ENCODE results near the gene PAGE4. TPM values are rescaled to one million over a fixed set of nuclear protein-coding genes. Genes with fewer than 3 reads are reported as not detected.
A peak's percentile ranks its signal among the peaks of the same experiment; 100 is the strongest.

The PAGE4 gene
- total RNA-seq, 2 experiments from 2014 or later, result not detected

GRCh38 chrX:49845701-49846403 is 16.7 kb downstream of the PAGE4 start:
- DNase-seq (no peak), ATAC-seq (no peak)
- Mint-ChIP-seq H3K4me1 (ENCODE audit: low read depth) (no peaks in the 10 kb centered on the region), H3K27me3 (ENCODE audit: low read depth) (peaks cover 6% of the 10 kb centered on the region), H3K4me3 (no peak overlapping the region), H3K27ac (no peak overlapping the region), H3K9me3 (ENCODE audit: insufficient read depth) (no peaks in the 10 kb centered on the region), H3K36me3 (ENCODE audit: low read depth) (no peaks in the 10 kb centered on the region)
- ChIA-PET CTCF (no interaction called here), POLR2A (no interaction called here)

- Mint-ChIP-seq H3K27me3 (ENCODE audit: low read depth) (peaks cover 6% of the 10 kb centered on the region), H3K9me3 (ENCODE audit: insufficient read depth) (no peaks in the 10 kb centered on the region), H3K4me1 (ENCODE audit: low read depth) (no peaks in the 10 kb centered on the region), H3K4me3 (no peak overlapping the region), H3K27ac (no peak overlapping the region), H3K36me3 (ENCODE audit: low read depth) (no peaks in the 10 kb centered on the region)
- DNase-seq (no peak), ATAC-seq (no peak)
- ChIA-PET CTCF (no interaction called here), POLR2A (no interaction called here)
Observed at GRCh38 chrX:49846522-49846921, 17.4 kb downstream of the PAGE4 start.

DNA sequence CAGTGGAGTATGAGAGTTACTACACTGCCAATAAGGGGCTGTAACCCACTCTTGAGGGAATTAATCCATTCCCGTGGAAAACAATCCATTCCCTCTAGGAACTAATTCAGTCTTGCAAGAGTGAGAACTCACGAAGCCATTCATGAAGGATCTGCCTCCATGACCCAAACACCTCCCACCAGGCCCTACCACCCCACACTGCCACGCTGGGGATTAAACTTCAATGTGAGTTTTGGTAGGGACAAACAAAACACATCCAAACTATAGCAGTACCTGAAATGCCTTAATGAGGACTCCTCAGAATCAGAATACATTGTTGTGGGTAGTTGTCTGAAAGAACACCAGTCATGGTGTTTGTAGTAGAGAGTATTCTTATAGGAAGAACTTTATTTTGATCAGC is 19.2 kb downstream of the PAGE4 start:
- DNase-seq (no peak), ATAC-seq (no peak)
- Mint-ChIP-seq H3K27me3 (ENCODE audit: low read depth) (peaks cover 9% of the 10 kb centered on the region), H3K36me3 (ENCODE audit: low read depth) (no peaks in the 10 kb centered on the region), H3K27ac (no peak overlapping the region), H3K9me3 (ENCODE audit: insufficient read depth) (no peaks in the 10 kb centered on the region), H3K4me1 (ENCODE audit: low read depth) (no peaks in the 10 kb centered on the region), H3K4me3 (no peak overlapping the region)
- ChIA-PET CTCF (no interaction called here), POLR2A (no interaction called here)

GRCh38 chrX:49850028-49850427 is 20.9 kb downstream of the PAGE4 start:
- ChIA-PET CTCF (no interaction called here), POLR2A (no interaction called here)
- H3K4me1 Mint-ChIP-seq (ENCODE audit: low read depth), result no peaks in the 10 kb centered on the region
- H3K9me3 Mint-ChIP-seq (ENCODE audit: insufficient read depth), result no peaks in the 10 kb centered on the region
- ATAC-seq, result no peak
- H3K4me3 Mint-ChIP-seq, result no peak overlapping the region
- H3K27me3 Mint-ChIP-seq (ENCODE audit: low read depth), result peaks cover 15% of the 10 kb centered on the region
- DNase-seq, result no peak
- H3K36me3 Mint-ChIP-seq (ENCODE audit: low read depth), result no peaks in the 10 kb centered on the region
- no peak overlapping the region for H3K27ac Mint-ChIP-seq

DNA sequence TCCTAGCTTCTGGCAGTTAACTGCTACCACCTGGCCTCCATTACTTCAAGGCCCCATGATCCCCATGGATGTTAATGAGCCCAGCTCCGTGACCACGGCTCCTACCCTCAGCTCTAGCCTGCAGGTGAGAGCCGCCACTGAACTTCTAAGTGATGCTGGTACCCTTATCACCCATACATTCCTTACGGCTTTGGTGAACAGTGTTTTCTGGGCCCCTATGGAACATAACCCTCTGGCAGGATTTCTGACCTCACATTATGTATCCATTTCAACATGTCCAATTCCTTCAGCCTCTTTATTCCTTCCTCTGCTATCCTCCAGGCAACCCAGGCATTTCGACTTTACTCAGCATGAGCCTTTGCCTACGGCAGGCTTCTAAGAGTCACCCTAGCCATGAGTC is 24.6 kb downstream of the PAGE4 start:
- ATAC-seq, result no peak
- Mint-ChIP-seq H3K9me3 (ENCODE audit: insufficient read depth) (no peaks in the 10 kb centered on the region), H3K27ac (no peak overlapping the region), H3K4me3 (no peak overlapping the region), H3K36me3 (ENCODE audit: low read depth) (no peaks in the 10 kb centered on the region), H3K4me1 (ENCODE audit: low read depth) (no peaks in the 10 kb centered on the region), H3K27me3 (ENCODE audit: low read depth) (peaks cover 13% of the 10 kb centered on the region)
- no peak for DNase-seq
- POLR2A ChIA-PET, result no interaction called here
- CTCF ChIA-PET, result no interaction called here

- Mint-ChIP-seq H3K36me3 (ENCODE audit: low read depth) (no peaks in the 10 kb centered on the region), H3K27me3 (ENCODE audit: low read depth) (peaks cover 13% of the 10 kb centered on the region), H3K4me3 (no peak overlapping the region), H3K4me1 (ENCODE audit: low read depth) (no peaks in the 10 kb centered on the region), H3K27ac (no peak overlapping the region), H3K9me3 (ENCODE audit: insufficient read depth) (no peaks in the 10 kb centered on the region)
- ChIA-PET POLR2A (no interaction called here), CTCF (no interaction called here)
- DNase-seq (no peak), ATAC-seq (no peak)
Observed at GRCh38 chrX:49856819-49857218, 27.7 kb downstream of the PAGE4 start.

DNA sequence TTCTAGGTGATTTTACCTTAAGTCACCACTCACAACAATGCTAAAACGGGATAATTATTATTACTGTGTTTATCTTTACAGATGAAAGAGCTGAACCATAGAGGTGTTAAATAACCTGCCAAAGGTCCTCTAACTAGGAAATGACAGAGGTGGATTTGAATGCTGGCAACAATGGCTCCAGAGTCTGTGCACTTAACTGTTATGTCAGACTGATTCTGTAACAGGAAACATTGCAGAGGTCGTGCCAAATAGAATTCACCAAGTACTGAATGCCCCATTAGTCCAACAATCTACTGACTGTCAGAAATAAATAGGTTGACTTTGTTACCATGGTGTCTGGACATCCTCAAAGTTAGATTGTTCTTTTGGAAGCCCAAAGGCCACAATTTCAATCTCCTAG is 29.2 kb downstream of the PAGE4 start:
- no peaks in the 10 kb centered on the region for H3K4me1 Mint-ChIP-seq (ENCODE audit: low read depth)
- no peak for ATAC-seq
- peaks cover 11% of the 10 kb centered on the region for H3K27me3 Mint-ChIP-seq (ENCODE audit: low read depth)
- H3K36me3 Mint-ChIP-seq (ENCODE audit: low read depth), result no peaks in the 10 kb centered on the region
- CTCF ChIA-PET, result no interaction called here
- no peak overlapping the region for H3K4me3 Mint-ChIP-seq
- no peaks in the 10 kb centered on the region for H3K9me3 Mint-ChIP-seq (ENCODE audit: insufficient read depth)
- POLR2A ChIA-PET, result no interaction called here
- no peak for DNase-seq
- H3K27ac Mint-ChIP-seq, result no peak overlapping the region

- ATAC-seq (no peak), DNase-seq (no peak)
- H3K27ac Mint-ChIP-seq, result no peak overlapping the region
- POLR2A ChIA-PET, result no interaction called here
- CTCF ChIA-PET, result no interaction called here
- H3K27me3 Mint-ChIP-seq (ENCODE audit: low read depth), result peaks cover 8% of the 10 kb centered on the region
- H3K36me3 Mint-ChIP-seq (ENCODE audit: low read depth), result no peaks in the 10 kb centered on the region
- no peaks in the 10 kb centered on the region for H3K4me1 Mint-ChIP-seq (ENCODE audit: low read depth)
- no peaks in the 10 kb centered on the region for H3K9me3 Mint-ChIP-seq (ENCODE audit: insufficient read depth)
- no peak overlapping the region for H3K4me3 Mint-ChIP-seq
Observed at GRCh38 chrX:49859491-49859890, 30.4 kb downstream of the PAGE4 start.

- no peak for DNase-seq
- no peak for ATAC-seq
Observed at GRCh38 chrX:49860867-49861535, 31.9 kb downstream of the PAGE4 start.

DNA sequence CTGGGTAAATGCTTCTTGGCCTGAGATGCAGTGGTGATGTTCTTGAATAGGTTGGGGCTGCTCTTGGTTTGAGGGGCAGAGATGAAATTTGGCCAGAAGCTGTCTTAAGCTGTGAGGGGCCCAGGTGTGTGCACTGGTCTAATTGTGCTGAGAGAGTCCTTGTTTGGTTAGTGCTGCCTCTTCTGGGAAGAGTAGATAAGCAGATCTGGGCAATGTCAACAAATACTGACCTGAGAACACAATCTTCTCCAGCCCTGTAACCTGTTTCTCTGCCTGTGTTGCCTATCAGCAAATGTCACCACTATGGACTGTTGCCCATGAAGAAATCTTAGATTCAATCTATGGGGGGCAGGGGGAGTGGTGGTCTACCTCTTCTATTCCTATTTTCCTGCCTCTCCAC is 33.0 kb downstream of the PAGE4 start:
- Mint-ChIP-seq H3K27me3 (ENCODE audit: low read depth) (peaks cover 9% of the 10 kb centered on the region), H3K4me1 (ENCODE audit: low read depth) (no peaks in the 10 kb centered on the region), H3K4me3 (no peak overlapping the region), H3K27ac (no peak overlapping the region), H3K9me3 (ENCODE audit: insufficient read depth) (no peaks in the 10 kb centered on the region), H3K36me3 (ENCODE audit: low read depth) (no peaks in the 10 kb centered on the region)
- POLR2A ChIA-PET, result no interaction called here
- DNase-seq (no peak), ATAC-seq (no peak)
- CTCF ChIA-PET, result no interaction called here

More at GRCh38 chrX:49860867-49861535, 31.9 kb downstream of the PAGE4 start:
- H3K4me1 Mint-ChIP-seq (ENCODE audit: low read depth), result no peaks in the 10 kb centered on the region
- no peak overlapping the region for H3K4me3 Mint-ChIP-seq
- H3K36me3 Mint-ChIP-seq (ENCODE audit: low read depth), result no peaks in the 10 kb centered on the region
- no peak overlapping the region for H3K27ac Mint-ChIP-seq
- no peaks in the 10 kb centered on the region for H3K9me3 Mint-ChIP-seq (ENCODE audit: insufficient read depth)
- peaks cover 7% of the 10 kb centered on the region for H3K27me3 Mint-ChIP-seq (ENCODE audit: low read depth)
- POLR2A ChIA-PET, result no interaction called here
- CTCF ChIA-PET, result no interaction called here

- Mint-ChIP-seq H3K4me1 (ENCODE audit: low read depth) (no peaks in the 10 kb centered on the region), H3K27ac (no peak overlapping the region)
Observed at GRCh38 chrX:49868739-49869138, 39.6 kb downstream of the PAGE4 start.

DNA sequence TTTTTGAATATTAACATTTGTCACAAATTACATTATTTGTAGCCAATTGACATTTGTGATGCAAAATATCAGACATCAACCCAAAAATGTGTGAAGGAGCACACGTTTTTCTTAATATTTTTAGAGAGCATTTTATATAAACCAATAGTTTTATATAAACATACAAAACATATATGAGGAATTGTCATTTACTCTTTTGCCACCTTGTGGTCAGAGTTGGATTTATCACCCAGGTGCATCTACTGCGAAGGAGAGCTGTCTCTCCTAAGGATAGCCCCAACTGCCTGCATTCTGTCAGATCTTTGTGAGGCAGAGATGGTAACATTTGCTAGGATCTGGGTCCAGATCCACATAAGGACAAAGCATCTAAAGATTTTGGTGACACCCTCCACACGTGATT is 47.6 kb downstream of the PAGE4 start:
- ATAC-seq, result no peak
- Mint-ChIP-seq H3K36me3 (ENCODE audit: low read depth) (no peaks in the 10 kb centered on the region), H3K9me3 (ENCODE audit: insufficient read depth) (no peaks in the 10 kb centered on the region), H3K27me3 (ENCODE audit: low read depth) (no peaks in the 10 kb centered on the region), H3K4me3 (no peak overlapping the region), H3K4me1 (ENCODE audit: low read depth) (peaks cover 12% of the 10 kb centered on the region), H3K27ac (no peak overlapping the region)
- DNase-seq, result peak; percentile 48
- ChIA-PET CTCF (interaction anchor here (0.6 to 2.7 kb wide), 6 partner anchors 36 to 331 kb away, joined by 3 to 12 read pairs (median 4); partner anchors contain the start of gene CLCN5), POLR2A (no interaction called here)

More at GRCh38 chrX:49868739-49869138, 39.6 kb downstream of the PAGE4 start:
- no peaks in the 10 kb centered on the region for H3K9me3 Mint-ChIP-seq (ENCODE audit: insufficient read depth)
- DNase-seq (no peak), ATAC-seq (no peak)
- no peaks in the 10 kb centered on the region for H3K36me3 Mint-ChIP-seq (ENCODE audit: low read depth)
- POLR2A ChIA-PET, result no interaction called here
- H3K4me3 Mint-ChIP-seq, result no peak overlapping the region
- H3K27me3 Mint-ChIP-seq (ENCODE audit: low read depth), result peaks cover 19% of the 10 kb centered on the region
- CTCF ChIA-PET, result no interaction called here

Measured in activated CD8-positive, alpha-beta T cell treated with anti-CD3 and anti-CD28 coated beads, Interleukin-2, amount 10 ng/mL, durations not matched to agents 7 days and 5 days (primary cell).